ENCODE measurements around the gene SCGN.

DNA sequence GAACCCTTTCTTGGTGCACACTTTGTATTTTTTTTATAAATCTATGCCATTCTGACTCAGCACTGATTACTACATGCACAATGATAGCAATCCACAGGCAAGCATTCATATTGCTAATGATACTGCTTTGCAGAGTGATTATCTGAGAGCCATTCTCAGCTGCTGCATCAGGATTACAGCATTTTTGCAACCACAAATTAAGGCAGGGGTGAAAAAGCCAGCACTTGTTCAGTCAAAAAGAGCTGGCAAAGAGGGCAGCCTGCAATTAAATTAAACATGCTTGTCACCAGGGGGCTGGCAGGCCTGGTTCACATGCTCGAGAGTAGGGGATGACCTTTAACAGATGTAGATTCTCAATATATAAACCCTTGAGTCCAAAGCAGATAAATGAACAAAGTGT, 61.8 kb downstream of the SCGN start:
- TF ChIP-seq, protein P1, sequence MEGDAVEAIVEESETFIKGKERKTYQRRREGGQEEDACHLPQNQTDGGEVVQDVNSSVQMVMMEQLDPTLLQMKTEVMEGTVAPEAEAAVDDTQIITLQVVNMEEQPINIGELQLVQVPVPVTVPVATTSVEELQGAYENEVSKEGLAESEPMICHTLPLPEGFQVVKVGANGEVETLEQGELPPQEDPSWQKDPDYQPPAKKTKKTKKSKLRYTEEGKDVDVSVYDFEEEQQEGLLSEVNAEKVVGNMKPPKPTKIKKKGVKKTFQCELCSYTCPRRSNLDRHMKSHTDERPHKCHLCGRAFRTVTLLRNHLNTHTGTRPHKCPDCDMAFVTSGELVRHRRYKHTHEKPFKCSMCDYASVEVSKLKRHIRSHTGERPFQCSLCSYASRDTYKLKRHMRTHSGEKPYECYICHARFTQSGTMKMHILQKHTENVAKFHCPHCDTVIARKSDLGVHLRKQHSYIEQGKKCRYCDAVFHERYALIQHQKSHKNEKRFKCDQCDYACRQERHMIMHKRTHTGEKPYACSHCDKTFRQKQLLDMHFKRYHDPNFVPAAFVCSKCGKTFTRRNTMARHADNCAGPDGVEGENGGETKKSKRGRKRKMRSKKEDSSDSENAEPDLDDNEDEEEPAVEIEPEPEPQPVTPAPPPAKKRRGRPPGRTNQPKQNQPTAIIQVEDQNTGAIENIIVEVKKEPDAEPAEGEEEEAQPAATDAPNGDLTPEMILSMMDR (IDR thresholded peaks at IDR 0.05) = no peak
- no peak for TF ChIP-seq POLR2A (IDR thresholded peaks at IDR 0.05)

Data from right lobe of liver (tissue), 4 donors.